Measurements from ENCODE around the gene MAGEF1.

The MAGEF1 gene

DNA sequence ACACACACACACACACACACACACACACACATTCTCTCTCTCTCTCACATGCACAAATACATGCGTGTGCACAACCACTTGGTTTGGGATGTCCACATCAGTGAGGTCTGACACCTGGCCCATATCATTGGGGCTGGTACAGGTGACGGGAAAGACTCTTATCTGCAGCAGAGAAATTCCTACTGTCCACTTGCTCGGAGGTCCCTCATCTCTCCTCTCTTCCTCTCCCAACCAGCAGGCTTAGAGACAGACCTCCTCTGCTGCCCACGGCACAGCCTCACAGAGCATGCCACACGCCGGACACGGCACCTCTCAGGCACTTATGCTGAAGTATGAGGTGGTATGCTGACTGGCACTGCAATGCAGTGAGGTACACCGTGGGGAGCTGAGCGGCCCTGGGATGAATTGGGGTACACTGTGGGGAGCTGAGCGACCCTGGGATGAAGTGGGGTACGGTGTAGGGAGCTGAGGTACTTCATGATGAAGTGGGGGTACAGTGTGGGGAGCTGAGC is 41.7 kb downstream of the MAGEF1 start:
- no peak for DNase-seq (ENCODE audit: low read depth in 3 of 3, low spot score in 1 of 3)

DNA sequence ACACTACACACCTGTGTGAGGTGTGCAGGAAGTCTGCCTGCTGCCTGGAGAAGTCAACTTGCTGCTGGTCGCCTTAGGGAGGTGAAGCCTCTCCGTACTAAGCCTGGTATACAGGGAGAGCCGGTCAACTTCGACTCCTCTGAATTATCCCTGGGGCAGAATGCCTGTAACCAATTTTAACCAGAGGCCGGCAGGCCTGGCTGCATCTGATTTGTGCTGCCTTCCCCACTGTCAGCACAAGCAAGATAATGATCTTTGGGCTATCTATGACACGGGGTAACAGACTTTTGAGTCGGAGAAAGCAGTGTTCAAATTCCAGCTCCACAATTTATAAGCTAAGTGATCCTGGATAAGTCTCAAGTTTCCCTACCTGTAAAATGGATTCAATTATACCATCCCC is 42.3 kb downstream of the MAGEF1 start:
- DNase-seq (ENCODE audit: low read depth in 3 of 3, low spot score in 1 of 3): no peak

DNA sequence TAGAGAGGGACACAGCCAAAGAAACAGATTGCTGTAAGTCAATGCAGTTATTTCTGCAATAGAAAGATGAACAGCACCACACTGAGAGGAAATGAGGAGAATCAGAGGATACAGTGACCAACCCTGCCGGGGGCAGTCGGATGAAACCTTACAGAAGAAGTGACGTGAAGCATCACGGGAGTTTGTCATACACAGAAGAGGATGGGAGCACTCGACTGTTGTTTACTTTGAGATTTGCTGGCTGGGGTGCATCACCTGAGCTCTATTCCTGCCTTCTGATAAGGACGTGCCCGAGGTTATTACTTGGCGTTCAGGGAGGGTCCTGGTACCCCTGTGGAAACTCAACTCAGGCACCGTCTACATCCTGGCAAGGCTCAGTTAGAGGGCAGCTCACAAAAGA is 45.4 kb downstream of the MAGEF1 start:
- no peak for DNase-seq (ENCODE audit: low read depth in 3 of 3, low spot score in 1 of 3)

DNA sequence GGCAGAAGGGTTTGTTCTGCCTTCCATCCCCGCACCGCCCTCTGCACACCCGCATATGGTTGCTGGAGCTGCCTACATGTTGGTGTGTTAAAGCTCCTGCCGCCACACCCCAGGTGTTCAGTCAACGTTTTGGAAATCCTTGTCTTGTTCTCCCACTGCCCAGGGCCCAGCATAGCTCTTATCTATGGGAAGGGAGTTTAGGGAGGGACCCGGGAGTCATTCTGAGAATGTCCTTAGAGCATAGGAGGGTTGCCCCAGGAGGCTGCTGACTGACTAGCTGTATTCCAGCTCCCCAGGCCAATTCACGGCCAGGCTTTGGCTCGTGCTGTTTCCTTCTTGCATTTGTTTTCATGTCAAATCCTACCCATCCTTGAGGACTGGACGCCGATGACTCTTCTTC is 46.8 kb downstream of the MAGEF1 start:
- DNase-seq (ENCODE audit: low read depth in 3 of 3, low spot score in 1 of 3): no peak

DNA sequence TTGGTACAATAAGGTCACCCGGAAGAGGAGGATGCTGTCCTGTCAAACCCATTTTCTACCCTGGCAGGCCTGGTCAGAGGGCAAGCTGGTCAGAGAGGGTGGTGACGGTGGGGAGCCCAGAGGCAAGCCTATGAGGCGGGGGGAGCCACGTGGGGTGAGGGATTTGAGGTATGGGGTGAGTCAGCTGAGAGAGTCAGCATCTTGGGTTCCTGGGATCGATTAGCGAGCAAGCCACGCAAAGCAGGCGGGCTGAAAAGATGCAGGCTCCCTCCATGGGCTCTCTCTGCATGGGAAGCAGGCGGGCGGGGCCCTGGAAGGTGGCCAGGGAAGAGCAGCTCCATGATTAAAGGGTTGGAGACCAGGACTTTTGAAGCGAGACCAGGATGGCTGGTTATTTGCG is 48.1 kb downstream of the MAGEF1 start:
- no peak for DNase-seq (ENCODE audit: low read depth in 3 of 3, low spot score in 1 of 3)

DNA sequence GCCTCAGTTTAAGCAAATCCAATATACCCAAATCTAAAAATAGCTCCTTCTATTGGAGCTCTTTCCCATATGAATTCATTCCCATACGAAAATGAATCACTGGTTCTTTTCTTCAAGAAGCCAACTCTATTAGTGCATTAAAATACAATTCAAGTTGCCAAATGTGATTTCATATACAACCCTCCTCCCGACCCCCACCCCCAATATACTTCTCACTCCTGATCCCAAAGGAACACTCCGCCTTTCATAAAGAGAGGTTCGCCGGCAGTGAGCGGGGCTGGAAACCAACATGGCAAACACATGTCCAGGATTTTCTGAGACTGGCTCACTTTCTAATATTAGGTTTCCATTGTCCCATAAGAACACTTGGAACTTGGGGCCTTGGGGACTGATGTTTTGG is 48.5 kb downstream of the MAGEF1 start:
- no peak for DNase-seq (ENCODE audit: low read depth in 3 of 3, low spot score in 1 of 3)

DNA sequence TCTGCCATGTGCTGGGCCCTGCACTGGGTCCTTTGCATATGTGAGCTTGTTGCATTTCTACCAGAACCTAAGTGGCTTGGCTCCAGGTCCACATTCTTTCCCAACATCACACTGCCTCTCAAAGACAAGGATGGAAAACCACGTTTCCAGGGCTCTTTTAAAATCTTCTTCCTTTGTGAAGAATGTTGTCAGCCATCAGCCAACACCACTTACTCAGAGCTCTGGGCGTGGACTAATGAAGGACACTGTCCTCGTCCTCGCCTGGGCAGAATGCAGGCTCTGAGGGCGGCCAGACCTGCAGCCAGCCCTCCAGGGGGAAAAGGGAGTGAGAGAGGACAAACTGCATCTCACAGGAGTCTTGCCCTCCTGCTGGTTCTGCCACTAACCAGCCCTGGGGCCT is 49.7 kb downstream of the MAGEF1 start:
- no peak for DNase-seq (ENCODE audit: low read depth in 3 of 3, low spot score in 1 of 3)

DNA sequence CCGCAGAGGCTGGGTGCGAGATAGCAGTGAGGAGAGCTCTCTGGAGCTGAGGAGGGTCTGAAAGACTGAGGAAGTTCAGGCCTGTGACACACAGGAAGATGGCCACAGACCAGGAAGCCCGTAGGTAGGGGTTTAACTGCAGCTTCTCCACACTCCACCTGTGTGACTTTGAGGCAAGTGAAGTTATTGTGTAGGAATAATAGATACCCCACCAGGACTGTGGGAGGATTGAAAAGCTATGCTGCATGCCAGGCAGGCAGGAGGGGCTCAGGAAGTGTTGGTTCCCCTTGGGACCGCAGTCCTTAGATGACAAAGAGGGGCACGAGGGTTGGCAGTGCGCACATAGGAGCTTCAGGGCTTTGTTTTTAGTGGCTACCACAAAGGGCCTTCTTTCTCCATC is 50.9 kb downstream of the MAGEF1 start:
- no peak for DNase-seq (ENCODE audit: low read depth in 3 of 3, low spot score in 1 of 3)
